HG03460 (cell line): ENCODE data around the gene MRPL45.
"Not testable (repeated sequence)": the region's sequence is repeated elsewhere in the genome, so short reads cannot be mapped to it uniquely, and the experiment has no call there.

Experiments used
- ATAC-seq: cut with Tn5 transposase; IDR thresholded peaks from one replicate; pipeline ENCODE4 v1.9.1; 2021; ENCODE audit not compliant: unreplicated experiment

Gene MRPL45

GRCh38 chr17:38296834-38297517 lies at the start of gene MRPL45:
MRPL45 (plus strand) TSS chr17:38297168; CDS start chr17:38297184, 16 bp downstream.
- ATAC-seq, result peak; percentile 96

- not testable (repeated sequence) for ATAC-seq
These were observed 43.8 kb upstream of the MRPL45 start for GRCh38 chr17:38253191-38253590.

- not testable (repeated sequence) for ATAC-seq
These were observed 42.6 kb upstream of the MRPL45 start for GRCh38 chr17:38254357-38254756.

- peak; percentile 72 for ATAC-seq
These were observed 39.9 kb upstream of the MRPL45 start for GRCh38 chr17:38257013-38257621.

GRCh38 chr17:38265974-38266506 lies 30.9 kb upstream of the MRPL45 start:
- ATAC-seq, result not testable (repeated sequence)

GRCh38 chr17:38266571-38266970 lies 30.4 kb upstream of the MRPL45 start:
- ATAC-seq, result not testable (repeated sequence)

- ATAC-seq, result not testable (repeated sequence)
These were observed 28.8 kb upstream of the MRPL45 start for GRCh38 chr17:38268138-38268537.

GRCh38 chr17:38269045-38269444 lies 27.9 kb upstream of the MRPL45 start:
- ATAC-seq, result not testable (repeated sequence)

- ATAC-seq, result not testable (repeated sequence)
These were observed 27.4 kb upstream of the MRPL45 start for GRCh38 chr17:38269552-38269951.

- ATAC-seq, result not testable (repeated sequence)
These were observed 11.0 kb upstream of the MRPL45 start for GRCh38 chr17:38285994-38286393.

GRCh38 chr17:38286501-38287091 lies 10.4 kb upstream of the MRPL45 start:
- peak; percentile 65 for ATAC-seq

- not testable (repeated sequence) for ATAC-seq
These were observed 8.6 kb upstream of the MRPL45 start for GRCh38 chr17:38288217-38288827.

- not testable (repeated sequence) for ATAC-seq
These were observed 7.2 kb upstream of the MRPL45 start for GRCh38 chr17:38289760-38290159.

GRCh38 chr17:38295602-38296365 lies 1.2 kb upstream of the MRPL45 start:
- not testable (repeated sequence) for ATAC-seq

- ATAC-seq, result no peak
These were observed 18.5 kb downstream of the MRPL45 start for GRCh38 chr17:38315497-38315896.

- no peak for ATAC-seq
These were observed 20.1 kb downstream of the MRPL45 start for GRCh38 chr17:38317081-38317480.

- no peak for ATAC-seq
These were observed 23.5 kb downstream of the MRPL45 start for GRCh38 chr17:38320482-38320881.

GRCh38 chr17:38322156-38322779 lies 25.3 kb downstream of the MRPL45 start:
- no peak for ATAC-seq

- ATAC-seq, result no peak
These were observed 25.9 kb downstream of the MRPL45 start for GRCh38 chr17:38322897-38323296.

- ATAC-seq, result no peak
These were observed 27.3 kb downstream of the MRPL45 start for GRCh38 chr17:38324141-38324697.
